ENCODE measurements around the gene TFPI. TPM values are rescaled to one million over a fixed set of nuclear protein-coding genes. Genes with fewer than 3 reads are reported as not detected.

TFPI gene
- total RNA-seq, 2 experiments from 2014 or later, result not detected

- BruUV-seq (replicated peaks), result no TSS peak
- ChIA-PET POLR2A (interaction anchor here (0.6 to 0.9 kb wide), 2 partner anchors 28 to 40 kb away, joined by 3 to 7 read pairs; no protein-coding TSS in a partner anchor), CTCF (ENCODE audit: unreplicated experiment) (no interaction called here)
- no peak overlapping the region for H2AFZ ChIP-seq (ENCODE audit: low read length)
- no peak overlapping the region for H3K4me3 ChIP-seq (ENCODE audit: low read depth, low read length, poor library complexity, severe bottlenecking)
- H3K36me3 ChIP-seq (ENCODE audit: insufficient read depth, low read length), result no peaks in the 10 kb centered on the region
- H3K9me2 ChIP-seq (ENCODE audit: insufficient read depth, low read length), result no peaks in the 10 kb centered on the region
- no peak overlapping the region for H3K27ac ChIP-seq (ENCODE audit: low read depth, low read length, poor library complexity, severe bottlenecking)
- no peaks in the 10 kb centered on the region for H3K79me2 ChIP-seq (ENCODE audit: insufficient read depth, low read depth, low read length)
- no peaks in the 10 kb centered on the region for H3K4me1 ChIP-seq (ENCODE audit: insufficient read depth, low read length, poor library complexity, severe bottlenecking)
- H3K4me2 ChIP-seq (ENCODE audit: low read length), result no peak overlapping the region
- DNase-seq (ENCODE audit: low spot score), result peak; percentile 18
- H4K20me1 ChIP-seq (ENCODE audit: insufficient read depth, low read length), result no peaks in the 10 kb centered on the region
- intact Hi-C loops (cut with micrococcal nuclease; ENCODE audit: unreplicated experiment), result no loop called here
- TF ChIP-seq EZH2phosphoT487 (IDR thresholded peaks at IDR 0.05; ENCODE audit: borderline replicate concordance, low read depth, low read length) (no peak), CTCF (conservative IDR thresholded peaks at IDR 0.05; ENCODE audit: low read length) (peak; percentile 65)
- H3K9me3 ChIP-seq (ENCODE audit: low read length), result no peaks in the 10 kb centered on the region
Observed at GRCh38 chr2:187580462-187581124, 26.4 kb upstream of the TFPI start.

GRCh38 chr2:187577310-187577709 lies 23.1 kb upstream of the TFPI start:
- Histone ChIP-seq H2AFZ (ENCODE audit: low read length) (no peak overlapping the region), H3K36me3 (ENCODE audit: insufficient read depth, low read length) (no peaks in the 10 kb centered on the region), H3K4me3 (ENCODE audit: low read depth, low read length, poor library complexity, severe bottlenecking) (no peak overlapping the region), H3K79me2 (ENCODE audit: insufficient read depth, low read depth, low read length) (no peaks in the 10 kb centered on the region), H3K4me1 (ENCODE audit: insufficient read depth, low read length, poor library complexity, severe bottlenecking) (no peaks in the 10 kb centered on the region), H4K20me1 (ENCODE audit: insufficient read depth, low read length) (no peaks in the 10 kb centered on the region), H3K9me3 (ENCODE audit: low read length) (no peaks in the 10 kb centered on the region), H3K9me2 (ENCODE audit: insufficient read depth, low read length) (no peaks in the 10 kb centered on the region), H3K4me2 (ENCODE audit: low read length) (no peak overlapping the region), H3K27ac (ENCODE audit: low read depth, low read length, poor library complexity, severe bottlenecking) (no peak overlapping the region)
- TF ChIP-seq EZH2phosphoT487 (IDR thresholded peaks at IDR 0.05; ENCODE audit: borderline replicate concordance, low read depth, low read length) (no peak), CTCF (conservative IDR thresholded peaks at IDR 0.05; ENCODE audit: low read length) (no peak)
- CTCF ChIA-PET (ENCODE audit: unreplicated experiment), result no interaction called here
- POLR2A ChIA-PET, result no interaction called here
- no peak for DNase-seq (ENCODE audit: low spot score)
- intact Hi-C loops (cut with micrococcal nuclease; ENCODE audit: unreplicated experiment), result loop anchor here (5.0 kb wide), 2 partner anchors 75 to 265 kb away; no protein-coding TSS in a partner anchor
- no TSS peak for BruUV-seq (replicated peaks)

GRCh38 chr2:187576906-187577305 lies 22.7 kb upstream of the TFPI start:
- TF ChIP-seq CTCF (conservative IDR thresholded peaks at IDR 0.05; ENCODE audit: low read length) (no peak), EZH2phosphoT487 (IDR thresholded peaks at IDR 0.05; ENCODE audit: borderline replicate concordance, low read depth, low read length) (no peak)
- DNase-seq (ENCODE audit: low spot score), result no peak
- CTCF ChIA-PET (ENCODE audit: unreplicated experiment), result no interaction called here
- intact Hi-C loops (cut with micrococcal nuclease; ENCODE audit: unreplicated experiment), result loop anchor here (5.0 kb wide), 2 partner anchors 75 to 265 kb away; no protein-coding TSS in a partner anchor
- no TSS peak for BruUV-seq (replicated peaks)
- H3K4me3 ChIP-seq (ENCODE audit: low read depth, low read length, poor library complexity, severe bottlenecking), result no peak overlapping the region
- H3K36me3 ChIP-seq (ENCODE audit: insufficient read depth, low read length), result no peaks in the 10 kb centered on the region
- H3K4me1 ChIP-seq (ENCODE audit: insufficient read depth, low read length, poor library complexity, severe bottlenecking), result no peaks in the 10 kb centered on the region
- no peak overlapping the region for H2AFZ ChIP-seq (ENCODE audit: low read length)
- no peak overlapping the region for H3K27ac ChIP-seq (ENCODE audit: low read depth, low read length, poor library complexity, severe bottlenecking)
- H3K9me3 ChIP-seq (ENCODE audit: low read length), result no peaks in the 10 kb centered on the region
- POLR2A ChIA-PET, result no interaction called here
- H3K4me2 ChIP-seq (ENCODE audit: low read length), result no peak overlapping the region
- H3K9me2 ChIP-seq (ENCODE audit: insufficient read depth, low read length), result no peaks in the 10 kb centered on the region
- H4K20me1 ChIP-seq (ENCODE audit: insufficient read depth, low read length), result no peaks in the 10 kb centered on the region
- H3K79me2 ChIP-seq (ENCODE audit: insufficient read depth, low read depth, low read length), result no peaks in the 10 kb centered on the region

All from OCI-LY7 (cell line).